ENCODE measurements around the gene SPATA13. TPM values are rescaled to one million over a fixed set of nuclear protein-coding genes. Genes with fewer than 3 reads are reported as not detected.
"Not testable (repeated sequence)": the region's sequence is repeated elsewhere in the genome, so short reads cannot be mapped to it uniquely, and the experiment has no call there.

SPATA13 gene
- polyA plus RNA-seq, 1 experiment = 12.0 TPM

GRCh38 chr13:24348797-24349515, 188.4 kb downstream of the SPATA13 start:
- ChIA-PET POLR2A (no interaction called here), CTCF (no interaction called here)
- H3K4me3 ChIP-seq (ENCODE audit: low read depth, low read length) = no peak overlapping the region
- DNase-seq (ENCODE audit: low read depth, low spot score) = no peak
- peaks cover 5% of the 10 kb centered on the region for H3K27me3 ChIP-seq (ENCODE audit: control insufficient read depth, insufficient read depth, low read length)
- H3K27ac ChIP-seq (ENCODE audit: low read depth, low read length) = no peak overlapping the region
- H3K9me3 ChIP-seq (ENCODE audit: control insufficient read depth, insufficient read depth, low read length) = no peaks in the 10 kb centered on the region
- no peak for TF ChIP-seq CTCF (IDR thresholded peaks at IDR 0.05; ENCODE audit: low read depth, low read length)

- H3K9me3 ChIP-seq (ENCODE audit: control insufficient read depth, insufficient read depth, low read length); H3K27ac ChIP-seq (ENCODE audit: low read depth, low read length); CTCF ChIA-PET; DNase-seq (ENCODE audit: low read depth, low spot score); H3K27me3 ChIP-seq (ENCODE audit: control insufficient read depth, insufficient read depth, low read length); H3K4me3 ChIP-seq (ENCODE audit: low read depth, low read length); POLR2A ChIA-PET: not testable (repeated sequence)
These were observed 189.5 kb downstream of the SPATA13 start for GRCh38 chr13:24349778-24350664.

GRCh38 chr13:24351423-24351822, 190.9 kb downstream of the SPATA13 start:
- POLR2A ChIA-PET = no interaction called here
- Histone ChIP-seq H3K27ac (ENCODE audit: low read depth, low read length) (no peak overlapping the region), H3K4me3 (ENCODE audit: low read depth, low read length) (no peak overlapping the region), H3K9me3 (ENCODE audit: control insufficient read depth, insufficient read depth, low read length) (no peaks in the 10 kb centered on the region; the same call in 1 of the 2 replicates), H3K27me3 (ENCODE audit: control insufficient read depth, insufficient read depth, low read length) (peaks cover 5% of the 10 kb centered on the region)
- no peak for TF ChIP-seq CTCF (IDR thresholded peaks at IDR 0.05; ENCODE audit: low read depth, low read length)
- no peak for DNase-seq (ENCODE audit: low read depth, low spot score)
- CTCF ChIA-PET = no interaction called here

GRCh38 chr13:24353736-24354135, 193.2 kb downstream of the SPATA13 start:
- TF ChIP-seq CTCF (IDR thresholded peaks at IDR 0.05; ENCODE audit: low read depth, low read length) = no peak
- ChIA-PET CTCF (no interaction called here), POLR2A (no interaction called here)
- peaks cover 5% of the 10 kb centered on the region for H3K27me3 ChIP-seq (ENCODE audit: control insufficient read depth, insufficient read depth, low read length)
- no peaks in the 10 kb centered on the region; the same call in 1 of the 2 replicates for H3K9me3 ChIP-seq (ENCODE audit: control insufficient read depth, insufficient read depth, low read length)
- no peak overlapping the region for H3K4me3 ChIP-seq (ENCODE audit: low read depth, low read length)
- no peak overlapping the region for H3K27ac ChIP-seq (ENCODE audit: low read depth, low read length)
- DNase-seq (ENCODE audit: low read depth, low spot score) = no peak

GRCh38 chr13:24355103-24355502, 194.6 kb downstream of the SPATA13 start:
- no peak for TF ChIP-seq CTCF (IDR thresholded peaks at IDR 0.05; ENCODE audit: low read depth, low read length)
- no peaks in the 10 kb centered on the region; the same call in 1 of the 2 replicates for H3K9me3 ChIP-seq (ENCODE audit: control insufficient read depth, insufficient read depth, low read length)
- no peak overlapping the region for H3K4me3 ChIP-seq (ENCODE audit: low read depth, low read length)
- H3K27ac ChIP-seq (ENCODE audit: low read depth, low read length) = no peak overlapping the region
- ChIA-PET CTCF (no interaction called here), POLR2A (no interaction called here)
- H3K27me3 ChIP-seq (ENCODE audit: control insufficient read depth, insufficient read depth, low read length) = peaks cover 5% of the 10 kb centered on the region
- no peak for DNase-seq (ENCODE audit: low read depth, low spot score)

Measured in AG04450 (cell line).